Thoracic aorta (tissue), 2 donors: ENCODE measurements around the gene HIC1. TPM values are rescaled to one million over a fixed set of nuclear protein-coding genes. Genes with fewer than 3 reads are reported as not detected.

ENCODE experiments used
- ATAC-seq: fragments of 150-250 bp; one replicate; pipeline ENCODE4 v1.8.0; 2017; ENCODE audit warnings: low read depth; ENCODE audit not compliant: insufficient number of reproducible peaks, low FRiP score
- DNase-seq: peaks from one replicate; pipeline ENCODE4 v3.0.0-alpha.2; 2020; ENCODE audit warnings: low spot score
- H3K27ac ChIP-seq, 2 donors: fragments of 200-600 bp; sonication (generic); 1 replicate in 1 of 2; 2 replicates in 1 of 2; pipeline ENCODE4 v1.5.1; 2016; ENCODE audit warnings: mild to moderate bottlenecking in 2 of 2, moderate library complexity in 2 of 2
- H3K27me3 ChIP-seq: fragments of 200-600 bp; sonication (generic); replicated peaks from 2 replicates; pipeline ENCODE4 v1.6.0; 2016; ENCODE audit warnings: mild to moderate bottlenecking; ENCODE audit not compliant: insufficient read depth
- H3K36me3 ChIP-seq: fragments of 200-600 bp; sonication (generic); one replicate; pipeline ENCODE4 v1.5.1; 2016
- H3K4me1 ChIP-seq, 2 donors: fragments of 200-600 bp; sonication (generic); 1 replicate in 1 of 2; 2 replicates in 1 of 2; pipeline versions ENCODE4 v1.5.1 to v1.6.0; 2016; ENCODE audit warnings: low read depth in 2 of 2, mild to moderate bottlenecking in 1 of 2; ENCODE audit not compliant: control insufficient read depth in 1 of 2
- H3K4me3 ChIP-seq: fragments of 200-600 bp; sonication (generic); 2 replicates; pipeline ENCODE4 v1.5.1; 2016; ENCODE audit warnings: mild to moderate bottlenecking
- H3K9me3 ChIP-seq: fragments of 200-600 bp; sonication (generic); 2 replicates; pipeline ENCODE4 v1.5.1; 2016
- CTCF ChIP-seq: fragments of 200-600 bp; sonication (generic); IDR thresholded peaks from one replicate; pipeline ENCODE4 v1.5.1; 2019; ENCODE audit warnings: antibody characterized with exemption
- total RNA-seq, 2 donors: library from RNA; depleted of rRNA; stranded (reverse); fragments of >200 nt; gene quantifications; one replicate each; pipeline versions ENCODE4 v1.1.0 to v1.2.3, GENCODE V29; 2016

HIC1 gene
- total RNA-seq, 2 donors from 2014 or later, result 38.3 to 53.9 TPM

GRCh38 chr17:2023256-2023655, 31.6 kb upstream of the HIC1 start:
- no peak overlapping the region for H3K4me3 ChIP-seq
- no peaks in the 10 kb centered on the region for H3K36me3 ChIP-seq
- H3K27me3 ChIP-seq, result no peaks in the 10 kb centered on the region
- H3K9me3 ChIP-seq, result no peaks in the 10 kb centered on the region
- TF ChIP-seq CTCF, result no peak
- H3K27ac ChIP-seq, result no peak overlapping the region
- DNase-seq (no peak), ATAC-seq (no peak)
- peaks cover 3 to 40% of the 10 kb centered on the region in 2 donors for H3K4me1 ChIP-seq

DNA sequence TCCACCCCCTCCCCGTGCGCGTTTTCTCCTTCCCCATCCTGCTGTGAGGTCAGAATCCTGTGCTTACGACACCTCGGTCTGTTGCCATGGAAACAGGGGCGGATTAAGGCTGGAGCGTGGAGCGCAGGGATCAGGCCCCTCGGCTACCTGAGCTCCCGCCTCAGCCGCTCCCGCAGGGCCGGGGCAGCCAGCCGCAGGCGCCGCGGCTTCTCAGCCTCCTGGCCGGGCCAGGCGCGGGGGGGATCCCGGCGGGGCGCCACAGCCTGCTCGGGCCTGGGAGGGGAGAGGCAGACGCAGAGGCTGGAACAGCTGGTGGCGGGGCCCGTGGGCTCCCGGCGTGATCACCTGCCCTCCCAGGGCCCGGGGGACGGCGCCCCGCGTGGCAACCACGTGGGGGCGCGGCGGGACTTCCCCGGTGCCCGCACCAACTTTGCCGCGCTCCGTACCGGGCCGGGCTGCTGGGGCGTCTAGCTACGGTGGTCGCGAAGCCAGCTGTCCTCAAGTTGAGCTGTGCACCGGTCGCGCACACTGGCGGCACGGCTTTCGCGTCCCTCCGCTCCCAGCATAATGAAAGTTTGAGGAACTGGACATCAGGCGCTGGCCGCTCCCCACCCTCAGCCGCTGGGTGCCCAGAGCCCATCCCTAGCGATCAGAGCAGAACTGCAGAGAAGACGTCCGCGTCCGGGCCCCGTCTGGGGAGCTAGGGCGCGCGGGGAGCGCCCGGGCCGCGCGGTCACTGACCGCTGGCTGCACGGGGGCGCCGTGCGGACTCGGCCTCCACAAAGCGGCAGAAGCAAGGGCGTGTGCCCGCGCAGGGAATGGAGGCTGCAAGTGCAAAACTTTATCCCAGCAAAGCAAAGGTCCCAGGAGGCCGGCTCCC, 31.0 kb upstream of the HIC1 start:
- Histone ChIP-seq H3K4me3 (peak overlapping the region; percentile 77), H3K27ac (no peak overlapping the region), H3K27me3 (no peaks in the 10 kb centered on the region), H3K36me3 (no peaks in the 10 kb centered on the region), H3K9me3 (no peaks in the 10 kb centered on the region), H3K4me1 (peaks cover 3 to 42% of the 10 kb centered on the region in 2 donors)
- ATAC-seq, result no peak
- no peak for DNase-seq
- TF ChIP-seq CTCF, result peak; percentile 29

GRCh38 chr17:2024572-2025219, 30.2 kb upstream of the HIC1 start:
- DNase-seq (no peak), ATAC-seq (no peak)
- Histone ChIP-seq H3K36me3 (no peaks in the 10 kb centered on the region), H3K4me3 (peak overlapping the region; percentile 77), H3K27me3 (no peaks in the 10 kb centered on the region), H3K9me3 (no peaks in the 10 kb centered on the region), H3K27ac (no peak overlapping the region), H3K4me1 (peaks cover 3 to 45% of the 10 kb centered on the region in 2 donors)
- peak; percentile 0 for TF ChIP-seq CTCF

DNA sequence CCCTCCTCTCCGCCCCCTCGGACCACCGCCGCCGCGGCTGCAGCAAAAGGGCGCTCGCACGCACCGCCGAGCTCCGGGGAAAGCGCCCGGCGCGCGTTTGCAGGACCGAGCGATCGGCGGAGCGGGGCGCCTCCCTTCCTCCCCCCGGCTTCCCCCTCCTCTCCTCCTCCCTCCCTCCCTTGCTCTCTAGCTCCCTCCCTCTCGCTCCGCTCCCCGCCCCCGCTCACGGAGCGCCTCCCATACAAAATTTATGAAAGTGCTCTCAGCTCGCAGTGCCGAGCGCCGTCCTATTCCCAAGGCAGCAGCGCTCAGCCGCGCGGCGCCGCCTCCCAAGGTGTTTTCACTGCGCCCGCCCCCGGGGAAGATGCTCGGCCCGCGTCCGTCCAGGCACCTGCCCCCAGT, 29.7 kb upstream of the HIC1 start, which contains the start of gene RTN4RL1:
Gene RTN4RL1, minus strand, starts transcription at position 115 of the 402 bp plus-strand sequence. CDS start 469 bp downstream, outside the sequence.
- TF ChIP-seq CTCF, result no peak
- H3K27me3 ChIP-seq, result no peaks in the 10 kb centered on the region
- H3K36me3 ChIP-seq, result no peaks in the 10 kb centered on the region
- no peak within 1 kb of the TSS for H3K27ac ChIP-seq
- H3K4me1 ChIP-seq, result peaks cover 3 to 46% of the 10 kb centered on the region in 2 donors
- no peak for ATAC-seq
- DNase-seq, result no peak
- peak within 1 kb of the TSS; percentile 77 for H3K4me3 ChIP-seq
- no peaks in the 10 kb centered on the region for H3K9me3 ChIP-seq

DNA sequence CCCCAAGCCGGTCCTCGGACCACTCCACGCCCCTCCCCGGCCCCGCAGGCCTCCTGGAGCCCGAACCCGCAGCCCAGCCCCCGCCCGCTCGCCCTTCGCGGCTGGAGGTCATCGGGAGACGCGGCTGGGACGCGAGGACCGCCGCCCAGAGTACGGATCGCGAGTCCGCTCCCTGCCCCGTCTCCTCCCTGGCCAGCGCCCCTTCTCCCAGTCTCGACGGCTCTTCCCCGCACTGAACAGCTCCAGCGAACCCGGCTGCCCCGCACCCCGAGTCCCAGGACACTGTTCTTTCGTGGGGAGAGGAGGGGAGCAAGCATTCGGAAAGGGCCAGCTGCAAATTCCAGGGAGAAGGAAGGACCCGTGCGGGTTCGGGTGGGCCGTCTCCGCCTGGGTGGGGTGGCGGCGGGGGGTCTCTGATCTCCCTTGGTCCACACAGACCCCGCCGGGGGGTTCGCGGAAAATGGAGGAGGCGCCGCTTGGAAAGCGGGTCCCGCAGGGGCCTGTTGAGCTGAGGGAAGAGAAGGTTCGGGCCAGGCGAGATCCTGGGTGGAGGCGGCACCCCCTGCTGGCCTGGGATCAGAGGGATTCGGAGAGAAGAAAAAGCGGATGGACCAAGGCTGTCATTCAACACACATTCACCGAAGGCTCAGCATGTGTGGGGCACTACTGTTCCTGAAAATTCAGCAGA, 29.1 kb upstream of the HIC1 start:
- DNase-seq (no peak), ATAC-seq (no peak)
- TF ChIP-seq CTCF, result peak; percentile 60
- Histone ChIP-seq H3K4me3 (peak overlapping the region; percentile 77), H3K36me3 (no peaks in the 10 kb centered on the region), H3K27me3 (no peaks in the 10 kb centered on the region), H3K27ac (no peak overlapping the region), H3K9me3 (no peaks in the 10 kb centered on the region), H3K4me1 (peaks cover 4 to 48% of the 10 kb centered on the region in 2 donors)
